DMS53 (cell line): Measurements from ENCODE around the gene PDK4.

ENCODE experiments used
- DNase-seq: peaks from one replicate; lab custom pipeline; 2025; lab: John Stamatoyannopoulos, UW

The PDK4 gene

GRCh38 chr7:95596198-95597063, at the start of gene PDK4:
Gene PDK4, minus strand, starts transcription at chr7:95596516. Its CDS starts 223 bp downstream, at chr7:95596293.
- DNase-seq = peak; percentile 92

- DNase-seq = peak; percentile 22
Observed at GRCh38 chr7:95642173-95642572, 45.9 kb upstream of the PDK4 start.

- peak; percentile 33 for DNase-seq
Observed at GRCh38 chr7:95636140-95636940, 40.0 kb upstream of the PDK4 start.

- no peak for DNase-seq
Observed at GRCh38 chr7:95632609-95633008, 36.3 kb upstream of the PDK4 start.

- no peak for DNase-seq
Observed at GRCh38 chr7:95631527-95631926, 35.2 kb upstream of the PDK4 start.

- peak; percentile 28 for DNase-seq
Observed at GRCh38 chr7:95630702-95631458, 34.6 kb upstream of the PDK4 start.

- DNase-seq = peak; percentile 91
Observed at GRCh38 chr7:95628831-95629439, 32.6 kb upstream of the PDK4 start.

GRCh38 chr7:95623788-95624187, 27.5 kb upstream of the PDK4 start:
- DNase-seq = no peak

- DNase-seq = no peak
Observed at GRCh38 chr7:95622859-95623258, 26.5 kb upstream of the PDK4 start.

GRCh38 chr7:95622001-95622549, 25.8 kb upstream of the PDK4 start:
- no peak for DNase-seq

- no peak for DNase-seq
Observed at GRCh38 chr7:95621404-95621803, 25.1 kb upstream of the PDK4 start.

- DNase-seq = no peak
Observed at GRCh38 chr7:95620631-95621030, 24.3 kb upstream of the PDK4 start.

GRCh38 chr7:95619921-95620320, 23.6 kb upstream of the PDK4 start:
- DNase-seq = no peak

GRCh38 chr7:95619517-95619916, 23.2 kb upstream of the PDK4 start:
- peak; percentile 18 for DNase-seq

- no peak for DNase-seq
Observed at GRCh38 chr7:95614442-95614940, 18.2 kb upstream of the PDK4 start.

GRCh38 chr7:95611224-95611623, 14.9 kb upstream of the PDK4 start:
- no peak for DNase-seq

- peak; percentile 89 for DNase-seq
Observed at GRCh38 chr7:95609277-95609971, 13.1 kb upstream of the PDK4 start.

GRCh38 chr7:95608359-95609173, 12.2 kb upstream of the PDK4 start:
- peak; percentile 94 for DNase-seq

- DNase-seq = no peak
Observed at GRCh38 chr7:95607561-95607960, 11.2 kb upstream of the PDK4 start.

- no peak for DNase-seq
Observed at GRCh38 chr7:95605275-95605674, 9.0 kb upstream of the PDK4 start.
